ENCODE results near the gene MCEMP1. TPM values are rescaled to one million over a fixed set of nuclear protein-coding genes. Genes with fewer than 3 reads are reported as not detected.

The MCEMP1 gene
- total RNA-seq, 1 donor from 2014 or later = 0.60 TPM

- H3K27me3 ChIP-seq (ENCODE audit: low read depth) = peaks cover 15% of the 10 kb centered on the region
- intact Hi-C loops (cut with micrococcal nuclease) = no loop called here
- DNase-seq = no peak
- no peaks in the 10 kb centered on the region for H3K9me3 ChIP-seq (replicated peaks)
- no peaks in the 10 kb centered on the region for H3K4me1 ChIP-seq
- H3K36me3 ChIP-seq = no peaks in the 10 kb centered on the region
- no peak overlapping the region for H3K27ac ChIP-seq (replicated peaks)
- TF ChIP-seq CTCF (IDR thresholded peaks at IDR 0.05; ENCODE audit: borderline replicate concordance) = no peak
- no peak overlapping the region for H3K4me3 ChIP-seq
Observed at GRCh38 chr19:7710616-7711015, 33.7 kb downstream of the MCEMP1 start.

GRCh38 chr19:7715671-7716070 lies 38.8 kb downstream of the MCEMP1 start:
- no peak for TF ChIP-seq CTCF (IDR thresholded peaks at IDR 0.05; ENCODE audit: borderline replicate concordance)
- Histone ChIP-seq H3K36me3 (no peaks in the 10 kb centered on the region), H3K27me3 (ENCODE audit: low read depth) (peaks cover 33% of the 10 kb centered on the region), H3K4me1 (no peaks in the 10 kb centered on the region), H3K4me3 (no peak overlapping the region), H3K9me3 (replicated peaks) (peaks cover 16% of the 10 kb centered on the region), H3K27ac (replicated peaks) (no peak overlapping the region)
- intact Hi-C loops (cut with micrococcal nuclease) = no loop called here
- DNase-seq = no peak

GRCh38 chr19:7716762-7717161 lies 39.9 kb downstream of the MCEMP1 start:
- TF ChIP-seq CTCF (IDR thresholded peaks at IDR 0.05; ENCODE audit: borderline replicate concordance) = no peak
- Histone ChIP-seq H3K4me3 (no peak overlapping the region), H3K27me3 (ENCODE audit: low read depth) (peaks cover 37% of the 10 kb centered on the region), H3K36me3 (no peaks in the 10 kb centered on the region), H3K9me3 (replicated peaks) (peaks cover 16% of the 10 kb centered on the region), H3K4me1 (no peaks in the 10 kb centered on the region), H3K27ac (replicated peaks) (no peak overlapping the region)
- intact Hi-C loops (cut with micrococcal nuclease) = no loop called here
- DNase-seq = no peak

GRCh38 chr19:7718668-7719067 lies 41.8 kb downstream of the MCEMP1 start:
- H3K36me3 ChIP-seq = no peaks in the 10 kb centered on the region
- no peak overlapping the region for H3K27ac ChIP-seq (replicated peaks)
- intact Hi-C loops (cut with micrococcal nuclease) = no loop called here
- no peak for TF ChIP-seq CTCF (IDR thresholded peaks at IDR 0.05; ENCODE audit: borderline replicate concordance)
- no peak overlapping the region for H3K4me3 ChIP-seq
- peaks cover 55% of the 10 kb centered on the region for H3K27me3 ChIP-seq (ENCODE audit: low read depth)
- DNase-seq = no peak
- H3K9me3 ChIP-seq (replicated peaks) = peaks cover 16% of the 10 kb centered on the region
- H3K4me1 ChIP-seq = no peaks in the 10 kb centered on the region

- TF ChIP-seq CTCF (IDR thresholded peaks at IDR 0.05; ENCODE audit: borderline replicate concordance) = no peak
- no peak overlapping the region for H3K27ac ChIP-seq (replicated peaks)
- intact Hi-C loops (cut with micrococcal nuclease) = no loop called here
- H3K27me3 ChIP-seq (ENCODE audit: low read depth) = peaks cover 69% of the 10 kb centered on the region
- peaks cover 16% of the 10 kb centered on the region for H3K9me3 ChIP-seq (replicated peaks)
- no peaks in the 10 kb centered on the region for H3K36me3 ChIP-seq
- H3K4me1 ChIP-seq = no peaks in the 10 kb centered on the region
- no peak overlapping the region for H3K4me3 ChIP-seq
- DNase-seq = no peak
Observed at GRCh38 chr19:7720351-7720750, 43.5 kb downstream of the MCEMP1 start.

- peaks cover 5% of the 10 kb centered on the region for H3K9me3 ChIP-seq (replicated peaks)
- intact Hi-C loops (cut with micrococcal nuclease) = no loop called here
- no peaks in the 10 kb centered on the region for H3K36me3 ChIP-seq
- no peak for TF ChIP-seq CTCF (IDR thresholded peaks at IDR 0.05; ENCODE audit: borderline replicate concordance)
- H3K4me1 ChIP-seq = no peaks in the 10 kb centered on the region
- peaks cover 87% of the 10 kb centered on the region for H3K27me3 ChIP-seq (ENCODE audit: low read depth)
- H3K27ac ChIP-seq (replicated peaks) = no peak overlapping the region
- H3K4me3 ChIP-seq = no peak overlapping the region
- DNase-seq = no peak
Observed at GRCh38 chr19:7722231-7722651, 45.4 kb downstream of the MCEMP1 start.
